ENCODE data around the gene FOXP1. TPM values are rescaled to one million over a fixed set of nuclear protein-coding genes. Genes with fewer than 3 reads are reported as not detected.

Gene FOXP1
- total RNA-seq, 2 donors from 2014 or later = 377 to 395 TPM

GRCh38 chr3:71497971-71498444 lies 85.5 kb downstream of the FOXP1 start:
- no peak overlapping the region for H3K4me3 Mint-ChIP-seq
- DNase-seq = no peak
- ATAC-seq = no peak
- no peaks in the 10 kb centered on the region for H3K27me3 Mint-ChIP-seq
- no peaks in the 10 kb centered on the region for H3K9me3 ChIP-seq (ENCODE audit: control insufficient read depth, low read length, poor library complexity, severe bottlenecking)
- H3K36me3 Mint-ChIP-seq (ENCODE audit: low read depth) = no peaks in the 10 kb centered on the region
- peak overlapping the region; percentile 94 for H3K27ac Mint-ChIP-seq
- H3K4me1 Mint-ChIP-seq = peaks cover 40% of the 10 kb centered on the region

- ATAC-seq = no peak
- Mint-ChIP-seq H3K27ac (peak overlapping the region; percentile 94), H3K4me1 (peaks cover 43% of the 10 kb centered on the region), H3K27me3 (no peaks in the 10 kb centered on the region), H3K4me3 (no peak overlapping the region), H3K36me3 (ENCODE audit: low read depth) (peaks cover 1% of the 10 kb centered on the region)
- no peak for DNase-seq
- H3K9me3 ChIP-seq (ENCODE audit: control insufficient read depth, low read length, poor library complexity, severe bottlenecking) = no peaks in the 10 kb centered on the region
Observed at GRCh38 chr3:71497367-71497897, 86.1 kb downstream of the FOXP1 start.

- Mint-ChIP-seq H3K27me3 (no peaks in the 10 kb centered on the region), H3K4me3 (peak overlapping the region; percentile 63), H3K27ac (peak overlapping the region; percentile 94), H3K36me3 (ENCODE audit: low read depth) (peaks cover 2% of the 10 kb centered on the region), H3K4me1 (peaks cover 44% of the 10 kb centered on the region)
- DNase-seq (no peak), ATAC-seq (no peak)
- H3K9me3 ChIP-seq (ENCODE audit: control insufficient read depth, low read length, poor library complexity, severe bottlenecking) = no peaks in the 10 kb centered on the region
Observed at GRCh38 chr3:71495708-71496472, 87.6 kb downstream of the FOXP1 start.

- H3K36me3 Mint-ChIP-seq (ENCODE audit: low read depth) = peaks cover 2% of the 10 kb centered on the region
Observed at GRCh38 chr3:71494212-71494611, 89.3 kb downstream of the FOXP1 start.

GRCh38 chr3:71492974-71493771 lies 90.4 kb downstream of the FOXP1 start:
- DNase-seq (peak in 1 of 3 donors; percentile 22), ATAC-seq (peak; percentile 83)
- H3K36me3 Mint-ChIP-seq (ENCODE audit: low read depth) = peaks cover 2% of the 10 kb centered on the region
- H3K27ac Mint-ChIP-seq = peak overlapping the region; percentile 94
- peak overlapping the region; percentile 84 for H3K4me3 Mint-ChIP-seq
- H3K27me3 Mint-ChIP-seq = no peaks in the 10 kb centered on the region
- peaks cover 52% of the 10 kb centered on the region for H3K4me1 Mint-ChIP-seq
- no peaks in the 10 kb centered on the region for H3K9me3 ChIP-seq (ENCODE audit: control insufficient read depth, low read length, poor library complexity, severe bottlenecking)

More at GRCh38 chr3:71494212-71494611, 89.3 kb downstream of the FOXP1 start:
- no peak for DNase-seq
- Mint-ChIP-seq H3K27me3 (no peaks in the 10 kb centered on the region), H3K4me1 (peaks cover 53% of the 10 kb centered on the region), H3K27ac (peak overlapping the region; percentile 94), H3K4me3 (no peak overlapping the region)
- H3K9me3 ChIP-seq (ENCODE audit: control insufficient read depth, low read length, poor library complexity, severe bottlenecking) = no peaks in the 10 kb centered on the region
- ATAC-seq = no peak

- ATAC-seq (peak; percentile 38), DNase-seq (no peak)
- H3K27ac Mint-ChIP-seq = peak overlapping the region; percentile 94
- no peaks in the 10 kb centered on the region for H3K27me3 Mint-ChIP-seq
- H3K4me1 Mint-ChIP-seq = peaks cover 50% of the 10 kb centered on the region
- peak overlapping the region; percentile 84 for H3K4me3 Mint-ChIP-seq
- H3K36me3 Mint-ChIP-seq (ENCODE audit: low read depth) = peaks cover 2% of the 10 kb centered on the region
- no peaks in the 10 kb centered on the region for H3K9me3 ChIP-seq (ENCODE audit: control insufficient read depth, low read length, poor library complexity, severe bottlenecking)
Observed at GRCh38 chr3:71492566-71492965, 91.0 kb downstream of the FOXP1 start.

GRCh38 chr3:71491154-71491752 lies 92.3 kb downstream of the FOXP1 start:
- Mint-ChIP-seq H3K36me3 (ENCODE audit: low read depth) (peaks cover 2% of the 10 kb centered on the region), H3K27me3 (no peaks in the 10 kb centered on the region), H3K4me3 (peak overlapping the region; percentile 74), H3K27ac (peak overlapping the region; percentile 94), H3K4me1 (peaks cover 52% of the 10 kb centered on the region)
- no peak for ATAC-seq
- no peaks in the 10 kb centered on the region for H3K9me3 ChIP-seq (ENCODE audit: control insufficient read depth, low read length, poor library complexity, severe bottlenecking)
- DNase-seq = no peak

GRCh38 chr3:71490692-71491091 lies 92.8 kb downstream of the FOXP1 start:
- Mint-ChIP-seq H3K4me3 (no peak overlapping the region), H3K27me3 (no peaks in the 10 kb centered on the region), H3K36me3 (ENCODE audit: low read depth) (peaks cover 2% of the 10 kb centered on the region), H3K27ac (peak overlapping the region; percentile 94), H3K4me1 (peaks cover 52% of the 10 kb centered on the region)
- ATAC-seq (no peak), DNase-seq (no peak)
- H3K9me3 ChIP-seq (ENCODE audit: control insufficient read depth, low read length, poor library complexity, severe bottlenecking) = no peaks in the 10 kb centered on the region

GRCh38 chr3:71489315-71489761 lies 94.2 kb downstream of the FOXP1 start:
- ATAC-seq (peak; percentile 58), DNase-seq (no peak)
- Mint-ChIP-seq H3K4me1 (peaks cover 54% of the 10 kb centered on the region), H3K4me3 (peak overlapping the region; percentile 55), H3K36me3 (ENCODE audit: low read depth) (peaks cover 2% of the 10 kb centered on the region), H3K27me3 (no peaks in the 10 kb centered on the region), H3K27ac (peak overlapping the region; percentile 94)
- H3K9me3 ChIP-seq (ENCODE audit: control insufficient read depth, low read length, poor library complexity, severe bottlenecking) = no peaks in the 10 kb centered on the region

- Mint-ChIP-seq H3K4me3 (peak overlapping the region; percentile 55), H3K27me3 (no peaks in the 10 kb centered on the region), H3K36me3 (ENCODE audit: low read depth) (peaks cover 2% of the 10 kb centered on the region)
Observed at GRCh38 chr3:71488882-71489281, 94.6 kb downstream of the FOXP1 start.

GRCh38 chr3:71488391-71488809 lies 95.1 kb downstream of the FOXP1 start:
- ATAC-seq (no peak), DNase-seq (no peak)
- Mint-ChIP-seq H3K27me3 (no peaks in the 10 kb centered on the region), H3K27ac (peak overlapping the region; percentile 94), H3K36me3 (ENCODE audit: low read depth) (peaks cover 2% of the 10 kb centered on the region), H3K4me1 (peaks cover 54% of the 10 kb centered on the region), H3K4me3 (no peak overlapping the region)
- no peaks in the 10 kb centered on the region for H3K9me3 ChIP-seq (ENCODE audit: control insufficient read depth, low read length, poor library complexity, severe bottlenecking)

More at GRCh38 chr3:71488882-71489281, 94.6 kb downstream of the FOXP1 start:
- ATAC-seq = no peak
- Mint-ChIP-seq H3K4me1 (peaks cover 53% of the 10 kb centered on the region), H3K27ac (peak overlapping the region; percentile 94)
- no peak for DNase-seq
- no peaks in the 10 kb centered on the region for H3K9me3 ChIP-seq (ENCODE audit: control insufficient read depth, low read length, poor library complexity, severe bottlenecking)

GRCh38 chr3:71487418-71487817 lies 96.1 kb downstream of the FOXP1 start:
- H3K9me3 ChIP-seq (ENCODE audit: control insufficient read depth, low read length, poor library complexity, severe bottlenecking) = no peaks in the 10 kb centered on the region
- no peak for DNase-seq
- Mint-ChIP-seq H3K4me1 (peaks cover 50% of the 10 kb centered on the region), H3K36me3 (ENCODE audit: low read depth) (peaks cover under 1% of the 10 kb centered on the region), H3K4me3 (peak overlapping the region; percentile 77), H3K27me3 (no peaks in the 10 kb centered on the region), H3K27ac (peak overlapping the region; percentile 94)
- ATAC-seq = peak; percentile 13

- DNase-seq (no peak), ATAC-seq (peak; percentile 41)
- peaks cover 50% of the 10 kb centered on the region for H3K4me1 Mint-ChIP-seq
- peak overlapping the region; percentile 77 for H3K4me3 Mint-ChIP-seq
- peaks cover 2% of the 10 kb centered on the region for H3K36me3 Mint-ChIP-seq (ENCODE audit: low read depth)
- H3K9me3 ChIP-seq (ENCODE audit: control insufficient read depth, low read length, poor library complexity, severe bottlenecking) = no peaks in the 10 kb centered on the region
- no peaks in the 10 kb centered on the region for H3K27me3 Mint-ChIP-seq
- H3K27ac Mint-ChIP-seq = peak overlapping the region; percentile 94
Observed at GRCh38 chr3:71486831-71487230, 96.7 kb downstream of the FOXP1 start.
